ENCODE results near the gene TLR4.

GRCh38 chr9:117697046-117697445 lies 7.2 kb upstream of the TLR4 start:
- TF ChIP-seq CTCF (IDR thresholded peaks at IDR 0.05; ENCODE audit: poor library complexity, severe bottlenecking) (no peak), EP300 (conservative IDR thresholded peaks at IDR 0.05; ENCODE audit: poor library complexity, severe bottlenecking) (no peak), SMC3 (conservative IDR thresholded peaks at IDR 0.05; ENCODE audit: poor library complexity) (no peak)

Measured in neural cell (in vitro differentiated cells).